ENCODE data around the gene OR2S2. TPM values are rescaled to one million over a fixed set of nuclear protein-coding genes. Genes with fewer than 3 reads are reported as not detected.

The OR2S2 gene
- total RNA-seq, 2 donors from 2014 or later, result not detected

GRCh38 chr9:35930989-35931388 is 27.0 kb downstream of the OR2S2 start:
- Histone ChIP-seq H3K4me1 (no peaks in the 10 kb centered on the region), H3K27ac (no peak overlapping the region), H3K27me3 (no peaks in the 10 kb centered on the region), H3K9me3 (no peaks in the 10 kb centered on the region), H3K4me3 (no peak overlapping the region), H3K36me3 (replicated peaks in 1 of 2; ENCODE audit: insufficient read depth in 1 of 2, low read depth in 2 of 2) (no peaks in the 10 kb centered on the region)
- intact Hi-C loops (cut with DNase I), result no loop called here
- ATAC-seq, result no peak
- WGBS, 2 donors, result 81 to 86% methylated on average over 3 of the region's 3 CpGs
- DNase-seq, result no peak
- TF ChIP-seq CTCF (IDR thresholded peaks at IDR 0.05), result no peak
- no peak for TF ChIP-seq POLR2A (IDR thresholded peaks at IDR 0.05)

DNA sequence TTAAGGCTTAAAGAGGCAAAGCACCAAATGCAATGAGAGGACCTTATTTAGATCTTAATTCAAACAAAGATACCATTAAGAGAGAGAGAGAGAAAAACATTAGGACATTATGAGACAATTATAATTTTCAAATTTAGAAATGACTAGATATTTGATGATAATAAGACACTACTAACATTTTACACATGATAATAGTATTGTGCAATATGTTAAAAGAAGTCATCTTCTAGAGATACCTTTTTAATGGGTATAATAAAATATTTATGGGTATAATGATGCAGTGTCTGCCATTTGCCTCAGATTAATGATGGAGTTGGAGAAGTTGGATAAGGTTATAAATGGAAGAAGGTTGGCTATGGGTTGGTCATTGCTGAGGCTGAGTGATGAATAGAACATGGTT is 27.4 kb downstream of the OR2S2 start:
- no peak overlapping the region for H3K27ac ChIP-seq
- TF ChIP-seq POLR2A (IDR thresholded peaks at IDR 0.05) (no peak), CTCF (IDR thresholded peaks at IDR 0.05) (no peak)
- DNase-seq (no peak), ATAC-seq (no peak)
- H3K9me3 ChIP-seq, result no peaks in the 10 kb centered on the region
- no peak overlapping the region for H3K4me3 ChIP-seq
- H3K36me3 ChIP-seq (replicated peaks in 1 of 2; ENCODE audit: insufficient read depth in 1 of 2, low read depth in 2 of 2), result no peaks in the 10 kb centered on the region
- no peaks in the 10 kb centered on the region for H3K4me1 ChIP-seq
- intact Hi-C loops (cut with DNase I), result no loop called here
- H3K27me3 ChIP-seq, result no peaks in the 10 kb centered on the region

GRCh38 chr9:35929453-35929718 is 28.6 kb downstream of the OR2S2 start:
- Histone ChIP-seq H3K27me3 (no peaks in the 10 kb centered on the region), H3K27ac (no peak overlapping the region), H3K4me3 (no peak overlapping the region), H3K9me3 (no peaks in the 10 kb centered on the region), H3K4me1 (no peaks in the 10 kb centered on the region), H3K36me3 (replicated peaks in 1 of 2; ENCODE audit: insufficient read depth in 1 of 2, low read depth in 2 of 2) (no peaks in the 10 kb centered on the region)
- ATAC-seq (no peak), DNase-seq (no peak)
- WGBS, 2 donors, result 58 to 77% methylated on average over 6 of the region's 6 CpGs
- TF ChIP-seq POLR2A (IDR thresholded peaks at IDR 0.05), result no peak
- no peak for TF ChIP-seq CTCF (IDR thresholded peaks at IDR 0.05)
- intact Hi-C loops (cut with DNase I), result no loop called here

DNA sequence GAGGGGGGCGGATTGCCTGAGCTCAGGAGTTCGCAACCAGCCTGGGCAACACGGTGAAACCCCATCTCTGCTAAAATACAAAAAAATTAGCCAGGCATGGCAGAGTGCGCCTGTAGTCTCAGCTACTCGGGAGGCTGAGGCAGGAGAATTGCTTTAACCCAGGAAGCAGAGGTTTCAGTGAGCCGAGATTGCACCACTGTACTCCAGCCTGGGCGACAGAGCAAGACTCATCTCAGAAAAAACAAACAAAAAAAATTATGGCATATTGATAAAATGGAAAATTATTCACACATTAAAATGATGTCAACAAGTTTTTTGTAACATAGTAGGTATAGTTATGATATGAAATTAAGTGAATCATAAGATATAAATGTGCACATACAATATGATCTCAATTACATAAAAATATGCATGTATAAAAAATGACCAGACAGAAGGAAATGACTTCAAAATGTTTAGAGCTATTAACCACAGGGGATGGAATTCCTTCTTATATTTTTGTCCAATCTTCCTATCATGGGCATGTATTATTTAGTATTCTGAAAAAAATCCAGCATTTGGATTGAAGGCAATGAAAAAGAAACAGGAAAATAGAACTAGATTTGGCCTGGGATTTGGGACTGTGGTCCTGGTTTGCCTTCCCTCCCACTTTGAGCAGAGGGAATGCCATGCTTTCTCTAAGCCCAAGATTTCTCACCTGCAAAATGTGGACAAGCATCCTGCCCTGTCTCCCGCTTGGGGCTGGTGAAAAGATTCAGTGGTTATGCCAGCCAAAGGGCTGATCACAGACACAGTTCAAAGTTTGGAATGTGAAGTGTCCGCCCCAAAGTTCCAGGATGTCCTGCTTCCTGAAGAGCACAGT is 29.1 kb downstream of the OR2S2 start:
- H3K36me3 ChIP-seq (replicated peaks in 1 of 2; ENCODE audit: insufficient read depth in 1 of 2, low read depth in 2 of 2), result no peaks in the 10 kb centered on the region
- H3K9me3 ChIP-seq, result no peaks in the 10 kb centered on the region
- H3K27ac ChIP-seq, result no peak overlapping the region
- H3K4me1 ChIP-seq, result peaks cover 3% of the 10 kb centered on the region
- H3K4me3 ChIP-seq, result no peak overlapping the region
- DNase-seq (no peak), ATAC-seq (no peak)
- WGBS, 2 donors, result 83 to 84% methylated on average over 9 of the region's 9 CpGs
- intact Hi-C loops (cut with DNase I), result no loop called here
- H3K27me3 ChIP-seq, result no peaks in the 10 kb centered on the region
- TF ChIP-seq POLR2A (IDR thresholded peaks at IDR 0.05) (no peak), CTCF (IDR thresholded peaks at IDR 0.05) (no peak)
